Upper lobe of right lung (tissue), 1 donor: ENCODE data around the gene LUZP1. TPM values are rescaled to one million over a fixed set of nuclear protein-coding genes. Genes with fewer than 3 reads are reported as not detected.

Experiments used
- ATAC-seq: fragments of 200-7000 bp; cut with Tn5 transposase; one replicate; pipeline ENCODE4 v1.9.1; 2020; ENCODE audit warnings: mild to moderate bottlenecking, moderate library complexity
- DNase-seq: peaks from one replicate; pipeline ENCODE4 v3.0.0-alpha.2; 2020
- H3K27ac ChIP-seq: fragments of 200-600 bp; one replicate; pipeline ENCODE4 v1.8.0; 2022
- H3K27me3 ChIP-seq: fragments of 200-600 bp; one replicate; pipeline ENCODE4 v1.8.0; 2022; ENCODE audit warnings: mild to moderate bottlenecking
- H3K36me3 ChIP-seq: fragments of 200-600 bp; one replicate; pipeline ENCODE4 v1.8.0; 2022
- H3K4me1 ChIP-seq: fragments of 200-600 bp; one replicate; pipeline ENCODE4 v1.8.0; 2022
- H3K4me3 ChIP-seq: fragments of 200-600 bp; one replicate; pipeline ENCODE4 v1.8.0; 2022; ENCODE audit warnings: mild to moderate bottlenecking
- H3K9me3 ChIP-seq: fragments of 200-600 bp; one replicate; pipeline ENCODE4 v1.8.0; 2022
- intact Hi-C: fragments of 100-400 bp; cut with DNase I; formaldehyde crosslinking; loops from one replicate; pipeline ENCODE4 v1.11.0; 2022
- total RNA-seq: library from RNA; stranded (reverse); fragmentation: NEBNext Ultra II Directional; extraction: Animal tissue kit (Norgen Biotek cat#: 25700); gene quantifications from one replicate; pipeline ENCODE4 v1.2.1, GENCODE V29; 2021
- TF ChIP-seq, protein P1 (sequence below): fragments of 200-600 bp; IDR thresholded peaks from one replicate; pipeline ENCODE4 v1.8.0; 2022; ENCODE audit warnings: antibody characterized with exemption
- donor health status: DM: no; HTN: yes; CAD: no; lungs with severe emphysema.

LUZP1 gene
- total RNA-seq, 1 donor from 2014 or later, result 36.4 TPM

DNA sequence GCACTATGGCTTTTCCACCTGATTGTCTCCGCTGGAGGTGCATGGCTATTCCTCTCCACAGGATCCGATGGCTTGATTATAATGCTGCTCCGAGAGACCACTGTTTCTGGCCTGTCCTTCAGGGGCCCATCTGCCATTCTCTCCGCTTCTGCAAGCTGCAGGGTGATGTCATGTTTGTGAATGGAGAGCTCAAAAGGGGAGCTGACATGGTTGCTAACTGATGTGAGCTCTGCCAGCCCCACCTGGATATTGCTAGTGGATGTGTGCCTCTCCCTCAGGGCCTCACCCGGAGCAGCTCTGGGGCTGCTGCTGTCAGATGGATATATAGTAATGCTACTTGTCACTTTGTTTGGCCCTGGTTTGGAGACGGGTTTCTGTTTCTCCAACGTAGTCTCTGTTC, 77.1 kb downstream of the LUZP1 start:
- H3K4me3 ChIP-seq, result no peak overlapping the region
- peaks cover 57% of the 10 kb centered on the region for H3K36me3 ChIP-seq
- TF ChIP-seq, protein P1, sequence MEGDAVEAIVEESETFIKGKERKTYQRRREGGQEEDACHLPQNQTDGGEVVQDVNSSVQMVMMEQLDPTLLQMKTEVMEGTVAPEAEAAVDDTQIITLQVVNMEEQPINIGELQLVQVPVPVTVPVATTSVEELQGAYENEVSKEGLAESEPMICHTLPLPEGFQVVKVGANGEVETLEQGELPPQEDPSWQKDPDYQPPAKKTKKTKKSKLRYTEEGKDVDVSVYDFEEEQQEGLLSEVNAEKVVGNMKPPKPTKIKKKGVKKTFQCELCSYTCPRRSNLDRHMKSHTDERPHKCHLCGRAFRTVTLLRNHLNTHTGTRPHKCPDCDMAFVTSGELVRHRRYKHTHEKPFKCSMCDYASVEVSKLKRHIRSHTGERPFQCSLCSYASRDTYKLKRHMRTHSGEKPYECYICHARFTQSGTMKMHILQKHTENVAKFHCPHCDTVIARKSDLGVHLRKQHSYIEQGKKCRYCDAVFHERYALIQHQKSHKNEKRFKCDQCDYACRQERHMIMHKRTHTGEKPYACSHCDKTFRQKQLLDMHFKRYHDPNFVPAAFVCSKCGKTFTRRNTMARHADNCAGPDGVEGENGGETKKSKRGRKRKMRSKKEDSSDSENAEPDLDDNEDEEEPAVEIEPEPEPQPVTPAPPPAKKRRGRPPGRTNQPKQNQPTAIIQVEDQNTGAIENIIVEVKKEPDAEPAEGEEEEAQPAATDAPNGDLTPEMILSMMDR, result no peak
- intact Hi-C loops, result no loop called here
- ATAC-seq, result no peak
- H3K27me3 ChIP-seq, result no peaks in the 10 kb centered on the region
- no peak overlapping the region for H3K27ac ChIP-seq
- H3K4me1 ChIP-seq, result no peaks in the 10 kb centered on the region
- no peak for DNase-seq
- no peaks in the 10 kb centered on the region for H3K9me3 ChIP-seq

DNA sequence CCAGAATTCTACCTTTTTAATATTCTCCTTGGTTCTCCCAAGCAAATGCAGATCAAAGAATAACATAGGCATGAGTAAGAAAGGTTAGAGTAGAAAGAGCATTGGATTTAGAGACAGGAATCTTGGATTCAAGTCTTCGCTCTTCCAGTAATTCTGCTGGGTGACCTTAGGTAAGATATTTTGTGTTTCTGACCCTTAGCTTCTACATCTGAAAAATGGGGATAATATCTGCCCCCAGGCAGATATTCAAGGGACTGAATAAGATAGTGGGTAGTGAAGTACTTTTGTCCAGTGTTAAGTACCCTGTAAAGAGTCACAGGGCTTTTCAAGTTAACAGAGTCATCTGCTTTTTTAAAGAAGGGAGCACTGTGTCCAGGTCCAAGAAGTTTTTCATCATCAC, 78.6 kb downstream of the LUZP1 start:
- Histone ChIP-seq H3K27ac (no peak overlapping the region), H3K4me3 (no peak overlapping the region), H3K9me3 (no peaks in the 10 kb centered on the region), H3K27me3 (no peaks in the 10 kb centered on the region), H3K36me3 (peaks cover 61% of the 10 kb centered on the region), H3K4me1 (no peaks in the 10 kb centered on the region)
- intact Hi-C loops, result no loop called here
- TF ChIP-seq, protein P1, result no peak
- DNase-seq (no peak), ATAC-seq (no peak)

DNA sequence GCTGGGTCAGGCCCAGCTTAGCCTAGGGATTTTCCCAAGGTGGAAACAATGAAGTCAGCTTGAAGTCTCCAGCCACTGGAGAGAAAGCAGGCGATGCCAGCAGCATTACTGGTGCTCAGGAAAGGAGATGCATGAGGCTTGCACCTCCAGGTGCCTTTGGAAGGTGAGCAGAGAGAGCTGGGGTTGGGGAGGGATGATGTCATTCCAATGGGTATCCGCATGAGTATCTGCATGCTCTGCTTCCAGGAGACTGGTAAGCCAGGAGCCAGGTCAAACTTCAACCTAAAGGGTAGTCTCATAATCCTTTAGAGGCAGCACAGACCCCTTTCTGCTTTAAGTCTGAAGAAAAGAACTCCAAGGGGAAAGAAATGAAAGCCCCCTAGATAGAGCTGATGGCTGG, 80.6 kb downstream of the LUZP1 start:
- Histone ChIP-seq H3K4me3 (no peak overlapping the region), H3K36me3 (peaks cover 68% of the 10 kb centered on the region), H3K9me3 (no peaks in the 10 kb centered on the region), H3K4me1 (peaks cover 6% of the 10 kb centered on the region), H3K27me3 (no peaks in the 10 kb centered on the region), H3K27ac (no peak overlapping the region)
- DNase-seq (no peak), ATAC-seq (no peak)
- intact Hi-C loops, result no loop called here
- TF ChIP-seq, protein P1, result no peak

DNA sequence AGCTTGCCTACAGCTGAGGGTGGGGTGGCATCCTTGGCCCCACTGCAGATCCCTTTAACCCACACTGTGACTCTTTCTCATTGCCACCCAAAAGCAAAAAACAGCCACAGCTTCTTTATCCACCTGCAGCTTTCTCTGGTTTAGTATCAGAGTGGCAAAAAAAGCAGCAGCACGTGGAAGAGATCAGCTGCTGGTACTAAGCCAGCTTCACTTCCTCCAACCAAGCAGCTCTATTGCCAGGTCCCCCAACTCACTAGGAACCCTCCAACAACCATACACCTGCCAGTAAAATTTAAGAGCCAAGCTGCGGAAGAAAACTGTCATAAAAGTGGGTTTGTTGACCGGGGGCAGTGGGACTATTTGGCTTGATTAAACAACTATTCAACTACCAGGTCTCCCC, 83.0 kb downstream of the LUZP1 start:
- Histone ChIP-seq H3K27ac (no peak overlapping the region), H3K36me3 (peaks cover 68% of the 10 kb centered on the region), H3K4me3 (no peak overlapping the region), H3K4me1 (peaks cover 6% of the 10 kb centered on the region), H3K27me3 (no peaks in the 10 kb centered on the region), H3K9me3 (no peaks in the 10 kb centered on the region)
- no peak for DNase-seq
- TF ChIP-seq, protein P1, result no peak
- no peak for ATAC-seq
- intact Hi-C loops, result no loop called here

DNA sequence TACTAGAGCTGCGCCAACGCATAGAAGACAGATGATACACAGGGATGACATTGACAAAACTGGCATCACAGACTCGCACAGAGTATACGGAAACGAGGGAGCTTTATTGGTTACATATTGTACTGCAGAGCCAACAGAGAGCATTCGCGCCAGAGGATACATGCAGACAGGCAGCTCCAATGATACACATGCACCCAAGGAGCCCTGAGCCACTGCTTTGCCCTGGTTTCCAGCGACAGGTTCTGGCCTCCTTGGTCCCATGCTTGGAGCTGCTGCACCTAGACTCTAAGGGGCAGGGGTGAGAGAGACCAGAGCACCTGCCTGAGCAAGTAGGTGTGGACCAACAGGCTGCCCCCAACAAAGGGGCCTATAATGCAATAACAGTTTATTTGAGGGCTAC, 83.8 kb downstream of the LUZP1 start:
- peaks cover 6% of the 10 kb centered on the region for H3K4me1 ChIP-seq
- TF ChIP-seq, protein P1, result no peak
- ATAC-seq, result no peak
- DNase-seq, result no peak
- intact Hi-C loops, result no loop called here
- no peaks in the 10 kb centered on the region for H3K27me3 ChIP-seq
- H3K9me3 ChIP-seq, result no peaks in the 10 kb centered on the region
- H3K36me3 ChIP-seq, result peaks cover 74% of the 10 kb centered on the region
- H3K4me3 ChIP-seq, result no peak overlapping the region
- no peak overlapping the region for H3K27ac ChIP-seq
